Neutrophil (primary cell): ENCODE results near the gene CKAP5.

Experiments
- H3K27ac ChIP-seq: fragments of 200-600 bp; sonication (generic); 2 replicates; pipeline ENCODE4 v1.5.1; 2016; ENCODE audit warnings: mild to moderate bottlenecking, moderate library complexity
- H3K27me3 ChIP-seq: fragments of 200-600 bp; sonication (generic); 2 replicates; pipeline ENCODE4 v1.6.0; 2016; ENCODE audit warnings: mild to moderate bottlenecking
- H3K36me3 ChIP-seq: fragments of 200-600 bp; sonication (generic); 2 replicates; pipeline ENCODE4 v1.5.1; 2017
- H3K4me1 ChIP-seq, 2 experiments: fragments of 200-600 bp in 1 of 2; sonication (generic) in 1 of 2; 1 replicate in 1 of 2; 2 replicates in 1 of 2; pipeline versions ENCODE4 v1.5.1 to v1.6.1; 2013 to 2016; ENCODE audit warnings: low read depth in 1 of 2, low read length in 1 of 2, mild to moderate bottlenecking in 1 of 2, moderate library complexity in 1 of 2; ENCODE audit not compliant: control insufficient read depth in 1 of 2, insufficient read depth in 1 of 2
- H3K4me3 ChIP-seq, 2 experiments: fragments of 200-600 bp in 1 of 2; sonication (generic) in 1 of 2; 1 replicate in 1 of 2; 2 replicates in 1 of 2; pipeline ENCODE4 v1.5.1; 2013 to 2016; ENCODE audit warnings: low read depth in 1 of 2, low read length in 1 of 2, mild to moderate bottlenecking in 1 of 2, moderate library complexity in 1 of 2
- H3K9me3 ChIP-seq: fragments of 200-600 bp; sonication (generic); 2 replicates; pipeline ENCODE4 v1.5.1; 2016
- TF ChIP-seq, protein P1 (sequence below): fragments of 200-600 bp; sonication (generic); IDR thresholded peaks from 2 replicates; pipeline ENCODE4 v1.5.1; 2016; ENCODE audit warnings: antibody characterized with exemption

CKAP5 gene

DNA sequence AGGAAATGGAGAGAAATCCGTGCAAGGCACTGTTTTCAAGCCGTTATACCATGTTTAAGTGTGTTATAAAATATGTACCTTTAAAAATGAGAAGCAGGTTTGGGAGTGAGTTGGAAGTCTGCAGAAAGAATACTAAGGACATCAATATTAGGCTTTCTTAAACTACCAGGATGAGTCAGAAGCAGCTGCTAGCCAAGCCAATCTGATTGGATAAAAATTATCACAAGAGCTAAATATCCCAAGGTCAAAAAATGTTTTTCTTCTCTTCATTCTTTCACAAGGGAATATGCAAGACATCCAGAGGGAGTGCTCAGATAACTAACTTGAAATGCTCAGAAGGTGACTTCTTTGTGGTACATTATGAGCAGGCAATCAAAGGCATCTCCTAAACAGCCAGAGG is 19.3 kb upstream of the CKAP5 start:
- H3K4me3 ChIP-seq, result no peak overlapping the region
- H3K4me1 ChIP-seq, result peaks cover 3 to 6% of the 10 kb centered on the region in 2 experiments
- no peaks in the 10 kb centered on the region for H3K9me3 ChIP-seq
- TF ChIP-seq, protein P1, sequence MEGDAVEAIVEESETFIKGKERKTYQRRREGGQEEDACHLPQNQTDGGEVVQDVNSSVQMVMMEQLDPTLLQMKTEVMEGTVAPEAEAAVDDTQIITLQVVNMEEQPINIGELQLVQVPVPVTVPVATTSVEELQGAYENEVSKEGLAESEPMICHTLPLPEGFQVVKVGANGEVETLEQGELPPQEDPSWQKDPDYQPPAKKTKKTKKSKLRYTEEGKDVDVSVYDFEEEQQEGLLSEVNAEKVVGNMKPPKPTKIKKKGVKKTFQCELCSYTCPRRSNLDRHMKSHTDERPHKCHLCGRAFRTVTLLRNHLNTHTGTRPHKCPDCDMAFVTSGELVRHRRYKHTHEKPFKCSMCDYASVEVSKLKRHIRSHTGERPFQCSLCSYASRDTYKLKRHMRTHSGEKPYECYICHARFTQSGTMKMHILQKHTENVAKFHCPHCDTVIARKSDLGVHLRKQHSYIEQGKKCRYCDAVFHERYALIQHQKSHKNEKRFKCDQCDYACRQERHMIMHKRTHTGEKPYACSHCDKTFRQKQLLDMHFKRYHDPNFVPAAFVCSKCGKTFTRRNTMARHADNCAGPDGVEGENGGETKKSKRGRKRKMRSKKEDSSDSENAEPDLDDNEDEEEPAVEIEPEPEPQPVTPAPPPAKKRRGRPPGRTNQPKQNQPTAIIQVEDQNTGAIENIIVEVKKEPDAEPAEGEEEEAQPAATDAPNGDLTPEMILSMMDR, result no peak
- no peaks in the 10 kb centered on the region for H3K36me3 ChIP-seq
- H3K27ac ChIP-seq, result no peak overlapping the region
- H3K27me3 ChIP-seq, result no peaks in the 10 kb centered on the region

DNA sequence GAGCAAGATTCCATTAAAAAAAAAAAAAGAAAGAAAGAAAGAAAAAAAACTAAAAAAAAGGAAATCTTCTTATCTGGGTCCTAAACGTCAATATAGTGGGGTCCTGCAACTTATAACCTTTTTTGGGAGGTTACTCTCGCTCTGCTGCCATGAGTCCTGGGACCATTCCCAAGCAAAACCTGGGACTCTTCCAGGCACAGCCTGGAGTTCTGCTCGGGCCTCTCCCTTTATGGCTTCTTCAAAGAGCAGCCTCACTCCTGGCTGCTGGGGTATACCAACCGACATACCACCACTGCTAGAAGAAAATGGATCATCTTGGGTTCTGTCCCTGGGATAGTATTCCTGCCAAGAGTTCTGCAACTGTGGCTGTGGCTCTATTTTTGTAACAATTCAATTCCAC is 14.1 kb upstream of the CKAP5 start:
- TF ChIP-seq, protein P1, result no peak
- Histone ChIP-seq H3K36me3 (no peaks in the 10 kb centered on the region), H3K27ac (no peak overlapping the region), H3K27me3 (no peaks in the 10 kb centered on the region), H3K9me3 (no peaks in the 10 kb centered on the region), H3K4me1 (peaks cover 3 to 6% of the 10 kb centered on the region in 2 experiments), H3K4me3 (no peak overlapping the region)

DNA sequence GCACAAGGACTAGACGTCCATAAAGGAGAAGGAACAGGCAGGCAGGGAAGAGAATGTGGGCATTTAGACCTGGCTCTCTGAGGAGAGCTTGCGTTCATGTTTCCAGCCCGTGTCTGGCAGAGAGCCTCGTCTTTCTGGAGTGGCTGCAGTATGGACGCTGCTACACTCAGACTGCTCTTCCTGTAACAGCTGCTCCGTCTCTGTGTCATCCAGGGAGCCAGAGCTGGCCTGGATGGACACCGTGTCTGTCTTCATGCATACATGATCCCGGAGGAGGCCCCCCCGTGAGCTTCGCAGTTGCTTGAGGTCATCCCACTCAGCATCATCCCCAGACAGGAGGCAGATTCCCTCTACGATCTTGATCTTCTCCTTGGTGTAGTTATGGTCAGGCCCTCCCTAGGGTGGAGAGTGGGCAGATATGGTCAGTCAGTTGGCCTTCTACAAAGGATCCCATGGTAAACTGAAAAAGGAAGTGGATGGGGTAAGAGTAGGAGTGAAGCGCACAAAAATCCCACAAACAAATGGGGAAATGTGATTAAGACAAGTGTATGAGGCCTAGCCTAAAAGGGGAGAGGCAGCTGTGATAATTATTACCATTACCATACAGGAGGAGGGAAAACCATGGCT is 13.0 kb upstream of the CKAP5 start:
- peaks cover 3 to 6% of the 10 kb centered on the region in 2 experiments for H3K4me1 ChIP-seq
- H3K27ac ChIP-seq, result no peak overlapping the region
- H3K27me3 ChIP-seq, result no peaks in the 10 kb centered on the region
- no peak overlapping the region for H3K4me3 ChIP-seq
- no peaks in the 10 kb centered on the region for H3K9me3 ChIP-seq
- TF ChIP-seq, protein P1, result no peak
- H3K36me3 ChIP-seq, result no peaks in the 10 kb centered on the region

DNA sequence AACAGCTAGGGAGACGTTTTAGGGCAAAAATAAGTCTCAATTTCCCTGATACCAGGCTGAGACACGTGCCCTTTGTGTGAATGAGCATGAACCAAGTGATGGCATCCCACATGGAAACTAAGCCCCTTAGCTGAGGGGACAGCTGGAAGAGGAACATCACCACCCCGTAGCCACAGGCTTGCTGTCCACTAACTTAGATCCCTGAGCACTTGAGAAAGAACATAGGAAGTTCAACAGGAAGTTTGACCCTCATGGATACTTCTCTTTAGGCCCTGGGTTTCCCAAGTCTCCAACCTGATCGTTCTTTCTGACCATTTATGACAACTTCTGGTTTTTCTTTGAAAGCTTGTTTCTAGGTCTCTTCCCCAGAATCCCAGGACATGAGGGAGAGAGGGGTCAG is 11.6 kb upstream of the CKAP5 start:
- H3K4me1 ChIP-seq, result peaks cover 3 to 6% of the 10 kb centered on the region in 2 experiments
- no peaks in the 10 kb centered on the region for H3K36me3 ChIP-seq
- TF ChIP-seq, protein P1, result no peak
- no peak overlapping the region for H3K27ac ChIP-seq
- H3K9me3 ChIP-seq, result no peaks in the 10 kb centered on the region
- no peaks in the 10 kb centered on the region for H3K27me3 ChIP-seq
- H3K4me3 ChIP-seq, result no peak overlapping the region

DNA sequence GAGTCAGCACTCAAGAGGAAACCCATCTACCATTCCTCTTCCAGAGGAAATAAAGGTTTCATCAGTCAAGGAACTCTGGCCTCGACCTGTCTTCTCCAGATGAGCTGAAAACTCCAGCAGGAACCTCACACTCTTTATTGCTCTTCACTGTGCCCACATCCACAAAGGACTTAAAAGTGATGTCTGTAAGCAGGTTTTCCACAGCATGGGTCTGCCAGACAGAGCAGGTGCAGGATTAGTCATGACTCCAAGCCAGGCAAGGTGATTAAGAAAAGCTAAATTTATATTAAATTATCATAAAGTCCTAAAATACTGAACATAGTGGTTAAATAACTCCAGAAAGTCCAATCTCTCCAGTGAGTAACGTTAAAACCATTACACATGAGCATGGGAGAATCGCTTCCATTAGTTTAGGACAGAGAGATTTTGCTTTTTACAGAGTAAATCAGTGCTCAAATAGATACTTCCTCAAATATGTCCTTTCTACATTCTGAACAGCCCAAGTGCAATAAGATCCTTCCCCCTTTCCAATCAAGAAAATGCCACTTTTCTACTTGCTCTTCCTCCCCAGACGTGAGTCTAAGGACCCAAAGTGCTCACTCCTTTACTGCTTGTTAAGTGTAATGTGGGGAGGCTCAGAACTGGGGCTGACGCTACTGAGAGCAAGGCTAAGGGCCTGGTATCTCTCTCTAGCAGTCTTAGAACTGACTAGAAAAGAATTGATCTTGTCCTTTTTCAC is 10.7 kb upstream of the CKAP5 start:
- TF ChIP-seq, protein P1, result no peak
- H3K27me3 ChIP-seq, result no peaks in the 10 kb centered on the region
- H3K4me1 ChIP-seq, result no peaks in the 10 kb centered on the region
- H3K9me3 ChIP-seq, result no peaks in the 10 kb centered on the region
- no peak overlapping the region for H3K4me3 ChIP-seq
- no peaks in the 10 kb centered on the region for H3K36me3 ChIP-seq
- no peak overlapping the region for H3K27ac ChIP-seq
